GM12878 (cell line): Measurements from ENCODE around the gene ENSA. TPM values are rescaled to one million over a fixed set of nuclear protein-coding genes. Genes with fewer than 3 reads are reported as not detected.

Experiments used
- CEBPB ChIP-seq, 2 experiments: fragments of 150-350 bp in 1 of 2; IDR thresholded peaks; 2 replicates each; pipeline ENCODE4 v1.6.1; 2012 to 2014; ENCODE audit warnings: low read depth in 2 of 2, low read length in 2 of 2, borderline replicate concordance in 1 of 2, inconsistent platforms in 1 of 2
- CREB1 ChIP-seq: IDR thresholded peaks from 2 replicates; pipeline ENCODE4 v1.6.1; 2012; ENCODE audit warnings: low read depth, mild to moderate bottlenecking, inconsistent platforms
- JUND ChIP-seq: IDR thresholded peaks from 2 replicates; pipeline ENCODE4 v1.6.1; 2012; ENCODE audit warnings: low read depth, mild to moderate bottlenecking, low read length, improper control_type of control experiment, moderate library complexity
- MXI1 ChIP-seq: fragments of 150-350 bp; IDR thresholded peaks from 2 replicates; pipeline ENCODE4 v1.6.1; 2011; ENCODE audit warnings: low read depth, mild to moderate bottlenecking, inconsistent platforms, low read length, improper control_type of control experiment
- MYB ChIP-seq: fragments of 150-350 bp; IDR thresholded peaks from 2 replicates; pipeline ENCODE4 v1.6.1; 2014; ENCODE audit warnings: mild to moderate bottlenecking, low read depth, low read length, borderline replicate concordance
- NR2F1 ChIP-seq: fragments of 450-650 bp; conservative IDR thresholded peaks from 2 replicates; pipeline ENCODE4 v1.6.1; 2017; ENCODE audit warnings: mild to moderate bottlenecking
- POLR2A ChIP-seq: IDR thresholded peaks from 2 replicates; pipeline ENCODE4 v1.6.1; 2011; ENCODE audit warnings: low read depth, mild to moderate bottlenecking, low read length
- RB1 ChIP-seq: fragments of 450-650 bp; formaldehyde crosslinking; IDR thresholded peaks from 2 replicates; pipeline ENCODE4 v1.6.1; 2017; ENCODE audit warnings: mild to moderate bottlenecking, borderline replicate concordance
- RELB ChIP-seq: fragments of 450-650 bp; IDR thresholded peaks from 2 replicates; pipeline ENCODE4 v1.6.1; 2017; ENCODE audit warnings: low read depth, mild to moderate bottlenecking, moderate library complexity
- RFX5 ChIP-seq: IDR thresholded peaks from 2 replicates; pipeline ENCODE4 v1.6.1; 2011; ENCODE audit warnings: low read depth, low read length, improper control_type of control experiment
- USF2 ChIP-seq: IDR thresholded peaks from 2 replicates; pipeline ENCODE4 v1.6.1; 2011; ENCODE audit warnings: low read depth, low read length, improper control_type of control experiment, borderline replicate concordance
- YBX1 ChIP-seq: fragments of 450-650 bp; IDR thresholded peaks from 2 replicates; pipeline ENCODE4 v1.6.1; 2016; ENCODE audit warnings: antibody characterized with exemption
- ZNF24 ChIP-seq: fragments of 450-650 bp; IDR thresholded peaks from 2 replicates; pipeline ENCODE4 v1.6.1; 2017; ENCODE audit warnings: antibody characterized with exemption, mild to moderate bottlenecking
- polyA plus RNA-seq, 11 experiments: library from polyadenylated mRNA; depleted of rRNA in 4 of 11; unstranded in 6 of 11; stranded (reverse) in 5 of 11; fragments of >200 nt; fragmentation: Nextera tagmentation in 4 of 11; fragmentation: Illumina TruSeq in 1 of 11; extraction: Ambion mirVana in 4 of 11; extraction: Trizol in 1 of 11; gene quantifications; 1 replicate in 1 of 11; 2 replicates in 10 of 11; pipeline versions ENCODE4 v1.2.1 to v1.2.3, GENCODE V29; 2011 to 2016; ENCODE audit warnings: inconsistent platforms in 2 of 11, missing spikeins in 2 of 11, low read depth in 1 of 11
- total RNA-seq, 4 experiments: library from RNA; depleted of rRNA in 3 of 4; stranded (reverse); fragments of >200 nt in 3 of 4; fragmentation: Illumina TruSeq in 1 of 4; extraction: Trizol in 1 of 4; gene quantifications; 2 replicates each; pipeline versions ENCODE4 v1.2.1 to v1.2.3, GENCODE V29; 2013 to 2021
- TF ChIP-seq, protein P1 (sequence below): fragments of 450-650 bp; IDR thresholded peaks from 2 replicates; pipeline ENCODE4 v1.6.1; 2017; ENCODE audit warnings: mild to moderate bottlenecking, moderate library complexity
- TF ChIP-seq, protein P2 (sequence below): fragments of 150-350 bp; IDR thresholded peaks from 2 replicates; pipeline ENCODE4 v1.6.1; 2014; ENCODE audit warnings: mild to moderate bottlenecking, low read depth, low read length
- TF ChIP-seq, protein P3 (sequence below): IDR thresholded peaks from 2 replicates; pipeline ENCODE4 v1.6.1; 2011; ENCODE audit warnings: borderline replicate concordance, low read depth, mild to moderate bottlenecking, moderate library complexity, low read length; ENCODE audit not compliant: insufficient read depth, poor library complexity, severe bottlenecking
- TF ChIP-seq, protein P4 (sequence below): fragments of 450-650 bp; IDR thresholded peaks from 2 replicates; pipeline ENCODE4 v1.6.1; 2017; ENCODE audit warnings: mild to moderate bottlenecking

The ENSA gene
- total and polyA plus RNA-seq, 10 of the 15 experiments (the other 5 are each of a cell fraction or from before 2014, with no cell fraction given): 56.1 to 605 (median 143) TPM

- TF ChIP-seq, protein P1, sequence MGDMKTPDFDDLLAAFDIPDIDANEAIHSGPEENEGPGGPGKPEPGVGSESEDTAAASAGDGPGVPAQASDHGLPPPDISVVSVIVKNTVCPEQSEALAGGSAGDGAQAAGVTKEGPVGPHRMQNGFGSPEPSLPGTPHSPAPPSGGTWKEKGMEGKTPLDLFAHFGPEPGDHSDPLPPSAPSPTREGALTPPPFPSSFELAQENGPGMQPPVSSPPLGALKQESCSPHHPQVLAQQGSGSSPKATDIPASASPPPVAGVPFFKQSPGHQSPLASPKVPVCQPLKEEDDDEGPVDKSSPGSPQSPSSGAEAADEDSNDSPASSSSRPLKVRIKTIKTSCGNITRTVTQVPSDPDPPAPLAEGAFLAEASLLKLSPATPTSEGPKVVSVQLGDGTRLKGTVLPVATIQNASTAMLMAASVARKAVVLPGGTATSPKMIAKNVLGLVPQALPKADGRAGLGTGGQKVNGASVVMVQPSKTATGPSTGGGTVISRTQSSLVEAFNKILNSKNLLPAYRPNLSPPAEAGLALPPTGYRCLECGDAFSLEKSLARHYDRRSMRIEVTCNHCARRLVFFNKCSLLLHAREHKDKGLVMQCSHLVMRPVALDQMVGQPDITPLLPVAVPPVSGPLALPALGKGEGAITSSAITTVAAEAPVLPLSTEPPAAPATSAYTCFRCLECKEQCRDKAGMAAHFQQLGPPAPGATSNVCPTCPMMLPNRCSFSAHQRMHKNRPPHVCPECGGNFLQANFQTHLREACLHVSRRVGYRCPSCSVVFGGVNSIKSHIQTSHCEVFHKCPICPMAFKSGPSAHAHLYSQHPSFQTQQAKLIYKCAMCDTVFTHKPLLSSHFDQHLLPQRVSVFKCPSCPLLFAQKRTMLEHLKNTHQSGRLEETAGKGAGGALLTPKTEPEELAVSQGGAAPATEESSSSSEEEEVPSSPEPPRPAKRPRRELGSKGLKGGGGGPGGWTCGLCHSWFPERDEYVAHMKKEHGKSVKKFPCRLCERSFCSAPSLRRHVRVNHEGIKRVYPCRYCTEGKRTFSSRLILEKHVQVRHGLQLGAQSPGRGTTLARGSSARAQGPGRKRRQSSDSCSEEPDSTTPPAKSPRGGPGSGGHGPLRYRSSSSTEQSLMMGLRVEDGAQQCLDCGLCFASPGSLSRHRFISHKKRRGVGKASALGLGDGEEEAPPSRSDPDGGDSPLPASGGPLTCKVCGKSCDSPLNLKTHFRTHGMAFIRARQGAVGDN: 0 out of 2 replicates have a peak, but pooled peaks have one; percentile 1
- TF ChIP-seq, protein P2, sequence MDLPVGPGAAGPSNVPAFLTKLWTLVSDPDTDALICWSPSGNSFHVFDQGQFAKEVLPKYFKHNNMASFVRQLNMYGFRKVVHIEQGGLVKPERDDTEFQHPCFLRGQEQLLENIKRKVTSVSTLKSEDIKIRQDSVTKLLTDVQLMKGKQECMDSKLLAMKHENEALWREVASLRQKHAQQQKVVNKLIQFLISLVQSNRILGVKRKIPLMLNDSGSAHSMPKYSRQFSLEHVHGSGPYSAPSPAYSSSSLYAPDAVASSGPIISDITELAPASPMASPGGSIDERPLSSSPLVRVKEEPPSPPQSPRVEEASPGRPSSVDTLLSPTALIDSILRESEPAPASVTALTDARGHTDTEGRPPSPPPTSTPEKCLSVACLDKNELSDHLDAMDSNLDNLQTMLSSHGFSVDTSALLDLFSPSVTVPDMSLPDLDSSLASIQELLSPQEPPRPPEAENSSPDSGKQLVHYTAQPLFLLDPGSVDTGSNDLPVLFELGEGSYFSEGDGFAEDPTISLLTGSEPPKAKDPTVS: 0 out of 2 replicates have a peak, but pooled peaks have one; percentile 12
- TF ChIP-seq ZNF24: no peak
- no peak for TF ChIP-seq MYB
- no peak for TF ChIP-seq YBX1
- peak; percentile 68; the same call in 1 of the 2 replicates for TF ChIP-seq JUND
- peak; percentile 67; the same call in 1 of the 2 replicates for TF ChIP-seq RB1
- peak; percentile 92 for TF ChIP-seq POLR2A
- TF ChIP-seq, protein P3, sequence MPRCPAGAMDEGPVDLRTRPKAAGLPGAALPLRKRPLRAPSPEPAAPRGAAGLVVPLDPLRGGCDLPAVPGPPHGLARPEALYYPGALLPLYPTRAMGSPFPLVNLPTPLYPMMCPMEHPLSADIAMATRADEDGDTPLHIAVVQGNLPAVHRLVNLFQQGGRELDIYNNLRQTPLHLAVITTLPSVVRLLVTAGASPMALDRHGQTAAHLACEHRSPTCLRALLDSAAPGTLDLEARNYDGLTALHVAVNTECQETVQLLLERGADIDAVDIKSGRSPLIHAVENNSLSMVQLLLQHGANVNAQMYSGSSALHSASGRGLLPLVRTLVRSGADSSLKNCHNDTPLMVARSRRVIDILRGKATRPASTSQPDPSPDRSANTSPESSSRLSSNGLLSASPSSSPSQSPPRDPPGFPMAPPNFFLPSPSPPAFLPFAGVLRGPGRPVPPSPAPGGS: no peak
- TF ChIP-seq RFX5: peak; percentile 90
- TF ChIP-seq MXI1: peak; percentile 25; the same call in 1 of the 2 replicates
- TF ChIP-seq CREB1: peak; percentile 95
- no peak for TF ChIP-seq NR2F1
- TF ChIP-seq CEBPB (IDR thresholded peaks at IDR 0.05; ENCODE audit: borderline replicate concordance in 1 of 2, low read depth in 2 of 2, low read length in 2 of 2): no peak
- TF ChIP-seq RELB: no peak
- TF ChIP-seq USF2: peak; percentile 14; the same call in 1 of the 2 replicates
- TF ChIP-seq, protein P4, sequence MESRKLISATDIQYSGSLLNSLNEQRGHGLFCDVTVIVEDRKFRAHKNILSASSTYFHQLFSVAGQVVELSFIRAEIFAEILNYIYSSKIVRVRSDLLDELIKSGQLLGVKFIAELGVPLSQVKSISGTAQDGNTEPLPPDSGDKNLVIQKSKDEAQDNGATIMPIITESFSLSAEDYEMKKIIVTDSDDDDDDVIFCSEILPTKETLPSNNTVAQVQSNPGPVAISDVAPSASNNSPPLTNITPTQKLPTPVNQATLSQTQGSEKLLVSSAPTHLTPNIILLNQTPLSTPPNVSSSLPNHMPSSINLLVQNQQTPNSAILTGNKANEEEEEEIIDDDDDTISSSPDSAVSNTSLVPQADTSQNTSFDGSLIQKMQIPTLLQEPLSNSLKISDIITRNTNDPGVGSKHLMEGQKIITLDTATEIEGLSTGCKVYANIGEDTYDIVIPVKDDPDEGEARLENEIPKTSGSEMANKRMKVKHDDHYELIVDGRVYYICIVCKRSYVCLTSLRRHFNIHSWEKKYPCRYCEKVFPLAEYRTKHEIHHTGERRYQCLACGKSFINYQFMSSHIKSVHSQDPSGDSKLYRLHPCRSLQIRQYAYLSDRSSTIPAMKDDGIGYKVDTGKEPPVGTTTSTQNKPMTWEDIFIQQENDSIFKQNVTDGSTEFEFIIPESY: no peak; the same call in 1 of the 2 replicates
Observed at GRCh38 chr1:150629115-150629928, at the start of gene ENSA (continued).
